Brain microvascular endothelial cell (primary cell): ENCODE data around the gene LRRK1.
A peak's percentile ranks its signal among the peaks of the same experiment; 100 is the strongest.

Experiments used
- DNase-seq: peaks from one replicate; pipeline ENCODE4 v3.0.0-alpha.2; 2020
- H3K27ac ChIP-seq: fragments of 250-450 bp; sonication (Bioruptor Pico); 2 replicates; pipeline ENCODE4 v1.5.1; 2020; ENCODE audit warnings: mild to moderate bottlenecking, moderate library complexity
- H3K27me3 ChIP-seq: fragments of 250-450 bp; sonication (Bioruptor Pico); replicated peaks from 2 replicates; pipeline ENCODE4 v1.5.1; 2020; ENCODE audit warnings: mild to moderate bottlenecking
- H3K36me3 ChIP-seq: fragments of 250-450 bp; sonication (Bioruptor Pico); replicated peaks from 2 replicates; pipeline ENCODE4 v1.5.1; 2020; ENCODE audit warnings: mild to moderate bottlenecking
- H3K4me3 ChIP-seq: 2 replicates; pipeline ENCODE4 v1.5.1; 2011; ENCODE audit warnings: low read depth, mild to moderate bottlenecking, control low read depth, low read length, moderate library complexity
- in situ Hi-C: cut with HindIII; loops from 2 replicates; pipeline ENCODE4 v1.10.0; 2017; ENCODE audit warnings: low sequenced_read_pairs, low pct_ligation_motif_present
- TF ChIP-seq, protein P1 (sequence below): IDR thresholded peaks from 2 replicates; pipeline ENCODE4 v1.5.1; 2011; ENCODE audit warnings: low read depth, mild to moderate bottlenecking, moderate library complexity, low read length, control low read depth, inconsistent platforms; ENCODE audit errors: missing control alignments

Gene LRRK1

GRCh38 chr15:101067660-101068522, 148.7 kb downstream of the LRRK1 start:
- Histone ChIP-seq H3K27me3 (no peaks in the 10 kb centered on the region), H3K36me3 (no peaks in the 10 kb centered on the region), H3K4me3 (no peak overlapping the region), H3K27ac (no peak overlapping the region)
- DNase-seq, result no peak
- in situ Hi-C loops, result no loop called here
- TF ChIP-seq, protein P1, sequence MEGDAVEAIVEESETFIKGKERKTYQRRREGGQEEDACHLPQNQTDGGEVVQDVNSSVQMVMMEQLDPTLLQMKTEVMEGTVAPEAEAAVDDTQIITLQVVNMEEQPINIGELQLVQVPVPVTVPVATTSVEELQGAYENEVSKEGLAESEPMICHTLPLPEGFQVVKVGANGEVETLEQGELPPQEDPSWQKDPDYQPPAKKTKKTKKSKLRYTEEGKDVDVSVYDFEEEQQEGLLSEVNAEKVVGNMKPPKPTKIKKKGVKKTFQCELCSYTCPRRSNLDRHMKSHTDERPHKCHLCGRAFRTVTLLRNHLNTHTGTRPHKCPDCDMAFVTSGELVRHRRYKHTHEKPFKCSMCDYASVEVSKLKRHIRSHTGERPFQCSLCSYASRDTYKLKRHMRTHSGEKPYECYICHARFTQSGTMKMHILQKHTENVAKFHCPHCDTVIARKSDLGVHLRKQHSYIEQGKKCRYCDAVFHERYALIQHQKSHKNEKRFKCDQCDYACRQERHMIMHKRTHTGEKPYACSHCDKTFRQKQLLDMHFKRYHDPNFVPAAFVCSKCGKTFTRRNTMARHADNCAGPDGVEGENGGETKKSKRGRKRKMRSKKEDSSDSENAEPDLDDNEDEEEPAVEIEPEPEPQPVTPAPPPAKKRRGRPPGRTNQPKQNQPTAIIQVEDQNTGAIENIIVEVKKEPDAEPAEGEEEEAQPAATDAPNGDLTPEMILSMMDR, result no peak

DNA sequence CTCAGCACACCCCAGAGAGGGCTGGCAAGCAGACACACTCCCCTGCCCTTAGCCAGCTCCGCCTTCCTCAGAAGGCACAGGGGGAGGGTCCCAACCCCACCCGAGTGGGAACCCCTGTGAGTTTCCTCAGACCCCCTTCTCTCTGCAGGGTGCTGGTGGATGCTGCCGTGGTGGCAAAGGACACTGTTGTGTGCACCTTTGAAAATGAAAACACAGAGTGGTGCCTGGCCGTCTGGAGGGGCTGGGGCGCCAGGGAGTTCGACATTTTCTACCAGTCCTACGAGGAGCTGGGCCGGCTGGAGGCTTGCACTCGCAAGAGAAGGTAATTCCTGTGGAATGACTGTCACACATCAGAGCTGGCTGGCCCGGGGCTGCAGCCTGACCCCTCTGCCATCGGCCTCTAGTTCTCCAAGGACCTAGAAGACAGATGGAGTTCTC, 149.4 kb downstream of the LRRK1 start:
- H3K27ac ChIP-seq, result peak overlapping the region; percentile 35
- H3K4me3 ChIP-seq, result no peak overlapping the region

GRCh38 chr15:101068961-101069653, 149.9 kb downstream of the LRRK1 start:
- TF ChIP-seq, protein P1, result peak; percentile 53
- Histone ChIP-seq H3K4me3 (no peak overlapping the region), H3K36me3 (no peaks in the 10 kb centered on the region), H3K27ac (peak overlapping the region; percentile 35), H3K27me3 (no peaks in the 10 kb centered on the region)
- DNase-seq, result no peak
- in situ Hi-C loops, result no loop called here

More for the DNA sequence above, 149.4 kb downstream of the LRRK1 start:
- no peak for DNase-seq
- Histone ChIP-seq H3K27me3 (no peaks in the 10 kb centered on the region), H3K36me3 (no peaks in the 10 kb centered on the region)
- TF ChIP-seq, protein P1, result no peak
- in situ Hi-C loops, result no loop called here

- no peak overlapping the region for H3K27ac ChIP-seq
- TF ChIP-seq, protein P1, result no peak
- no peak for DNase-seq
Observed at GRCh38 chr15:101069654-101069973, 150.5 kb downstream of the LRRK1 start.

DNA sequence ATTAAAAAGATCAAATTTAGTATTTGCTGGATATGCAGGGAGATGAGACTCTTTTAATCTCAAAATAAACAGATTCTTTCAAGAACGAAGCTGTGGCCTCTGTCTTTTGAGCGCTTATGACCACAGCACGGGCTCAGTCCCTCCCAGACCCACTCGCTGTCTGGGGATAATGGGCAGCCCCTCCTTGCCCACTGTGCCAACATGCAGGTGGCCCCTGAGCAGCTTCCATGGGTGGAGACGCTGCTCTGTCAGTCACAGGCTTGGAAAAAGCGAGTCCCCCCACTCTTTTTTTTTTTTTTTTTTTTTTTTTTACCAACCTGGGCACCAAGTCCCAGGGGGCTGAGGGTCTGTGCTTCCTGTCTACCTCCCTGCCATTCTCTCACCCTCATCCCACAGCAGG, 150.9 kb downstream of the LRRK1 start:
- Histone ChIP-seq H3K36me3 (no peaks in the 10 kb centered on the region), H3K27ac (peak overlapping the region; percentile 85), H3K4me3 (no peak overlapping the region), H3K27me3 (no peaks in the 10 kb centered on the region)
- TF ChIP-seq, protein P1, result no peak
- in situ Hi-C loops, result no loop called here
- no peak for DNase-seq

More at GRCh38 chr15:101069654-101069973, 150.5 kb downstream of the LRRK1 start:
- in situ Hi-C loops, result no loop called here
- H3K36me3 ChIP-seq, result no peaks in the 10 kb centered on the region
- H3K4me3 ChIP-seq, result no peak overlapping the region
- no peaks in the 10 kb centered on the region for H3K27me3 ChIP-seq
